ENCODE measurements around the gene CYB5D1. TPM values are rescaled to one million over a fixed set of nuclear protein-coding genes. Genes with fewer than 3 reads are reported as not detected.

CYB5D1 gene
- total RNA-seq, 1 donor from 2014 or later: 24.2 TPM

- ATAC-seq (ENCODE audit: poor library complexity): no peak
- intact Hi-C loops (cut with DNase I): no loop called here
- no peak for DNase-seq
Measured at GRCh38 chr17:7832431-7832830, 25.4 kb upstream of the CYB5D1 start.

- intact Hi-C loops (cut with DNase I): no loop called here
- DNase-seq (no peak), ATAC-seq (ENCODE audit: poor library complexity) (no peak)
Measured at GRCh38 chr17:7833011-7833794, 24.6 kb upstream of the CYB5D1 start.

- peak; percentile 74 for ATAC-seq (ENCODE audit: poor library complexity)
- peak; percentile 97 for DNase-seq
- intact Hi-C loops (cut with DNase I): loop anchor here (2.0 kb wide), 1 partner anchor 23 kb away; the partner anchor contains the start of gene NAA38
Measured at GRCh38 chr17:7833795-7834541, 23.8 kb upstream of the CYB5D1 start, which contains the start of gene KDM6B. KDM6B (plus strand) TSS chr17:7834217; CDS start chr17:7845555, 11,338 bp downstream.

GRCh38 chr17:7834542-7834956 is 23.3 kb upstream of the CYB5D1 start:
- DNase-seq (peak; percentile 74), ATAC-seq (ENCODE audit: poor library complexity) (peak; percentile 24)

GRCh38 chr17:7834957-7835813 is 22.6 kb upstream of the CYB5D1 start:
- DNase-seq (peak; percentile 98), ATAC-seq (ENCODE audit: poor library complexity) (peak; percentile 80)
- intact Hi-C loops (cut with DNase I): loop anchor here (2.0 kb wide), 1 partner anchor 22 kb away; the partner anchor contains the start of gene NAA38

More at GRCh38 chr17:7834542-7834956, 23.3 kb upstream of the CYB5D1 start:
- intact Hi-C loops (cut with DNase I): loop anchor here (2.0 kb wide), 1 partner anchor 22 kb away; the partner anchor contains the start of gene NAA38

- intact Hi-C loops (cut with DNase I): loop anchor here (2.0 kb wide), 1 partner anchor 21 kb away; the partner anchor contains the start of gene NAA38
- peak; percentile 90 for DNase-seq
- peak; percentile 61 for ATAC-seq (ENCODE audit: poor library complexity)
Measured at GRCh38 chr17:7835814-7836595, 21.8 kb upstream of the CYB5D1 start.

GRCh38 chr17:7836596-7837407 is 21.0 kb upstream of the CYB5D1 start:
- ATAC-seq (ENCODE audit: poor library complexity) (peak; percentile 11), DNase-seq (peak; percentile 93)
- intact Hi-C loops (cut with DNase I): no loop called here

GRCh38 chr17:7837408-7838088 is 20.3 kb upstream of the CYB5D1 start:
- DNase-seq (no peak), ATAC-seq (ENCODE audit: poor library complexity) (no peak)
- intact Hi-C loops (cut with DNase I): no loop called here

GRCh38 chr17:7838090-7839075 is 19.4 kb upstream of the CYB5D1 start:
- ATAC-seq (ENCODE audit: poor library complexity): no peak
- intact Hi-C loops (cut with DNase I): no loop called here
- DNase-seq: no peak

- no peak for DNase-seq
- no peak for ATAC-seq (ENCODE audit: poor library complexity)
Measured at GRCh38 chr17:7839190-7839875, 18.5 kb upstream of the CYB5D1 start.

GRCh38 chr17:7839876-7840261 is 17.9 kb upstream of the CYB5D1 start:
- ATAC-seq (ENCODE audit: poor library complexity) (no peak), DNase-seq (no peak)
- intact Hi-C loops (cut with DNase I): loop anchor here (10.0 kb wide), 1 partner anchor 825 kb away; the partner anchor contains the start of gene RNASEK

More at GRCh38 chr17:7839190-7839875, 18.5 kb upstream of the CYB5D1 start:
- intact Hi-C loops (cut with DNase I): no loop called here

GRCh38 chr17:7840441-7840840 is 17.4 kb upstream of the CYB5D1 start:
- DNase-seq (no peak), ATAC-seq (ENCODE audit: poor library complexity) (no peak)
- intact Hi-C loops (cut with DNase I): loop anchor here (10.0 kb wide), 1 partner anchor 826 kb away; the partner anchor contains the start of gene RNASEK

- DNase-seq (no peak), ATAC-seq (ENCODE audit: poor library complexity) (no peak)
- intact Hi-C loops (cut with DNase I): loop anchor here (10.0 kb wide), 1 partner anchor 826 kb away; the partner anchor contains the start of gene RNASEK
Measured at GRCh38 chr17:7840875-7841274, 16.9 kb upstream of the CYB5D1 start.

GRCh38 chr17:7841396-7841914 is 16.3 kb upstream of the CYB5D1 start:
- peak; percentile 60 for ATAC-seq (ENCODE audit: poor library complexity)
- peak; percentile 92 for DNase-seq
- intact Hi-C loops (cut with DNase I): loop anchor here (10.0 kb wide), 1 partner anchor 827 kb away; the partner anchor contains the start of gene RNASEK

Data from Right ventricle myocardium superior (tissue), 1 donor.